H9 (cell line): ENCODE results near the gene SSBP3. TPM values are rescaled to one million over a fixed set of nuclear protein-coding genes. Genes with fewer than 3 reads are reported as not detected.

Source experiments
- DNase-seq: peaks from one replicate; pipeline ENCODE4 v3.0.0-alpha.2; 2017
- H2AFZ ChIP-seq: one replicate; pipeline ENCODE4 v1.6.1; 2013; ENCODE audit warnings: mild to moderate bottlenecking, low read length, control low read depth, moderate library complexity
- H2AK5ac ChIP-seq: 2 replicates; pipeline ENCODE4 v1.6.1; 2013; ENCODE audit warnings: low read length, control low read depth, mixed read lengths; ENCODE audit not compliant: insufficient read length
- H2BK120ac ChIP-seq: one replicate; pipeline ENCODE4 v1.6.1; 2013; ENCODE audit warnings: low read depth, mild to moderate bottlenecking, low read length, control low read depth, inconsistent platforms; ENCODE audit not compliant: poor library complexity, severe bottlenecking
- H2BK12ac ChIP-seq: 2 replicates; pipeline ENCODE4 v1.6.1; 2013; ENCODE audit warnings: low read length, control low read depth, mixed read lengths, low read depth; ENCODE audit not compliant: insufficient read length
- H2BK15ac ChIP-seq: 2 replicates; pipeline ENCODE4 v1.6.1; 2013; ENCODE audit warnings: low read depth, low read length, control low read depth
- H2BK20ac ChIP-seq: one replicate; pipeline ENCODE4 v1.6.1; 2013; ENCODE audit warnings: low read depth, mild to moderate bottlenecking, low read length, control low read depth, inconsistent platforms; ENCODE audit not compliant: poor library complexity, severe bottlenecking
- H2BK5ac ChIP-seq: 2 replicates; pipeline ENCODE4 v1.6.1; 2013; ENCODE audit warnings: low read length, control low read depth, mixed read lengths; ENCODE audit not compliant: insufficient read length
- H3K14ac ChIP-seq: 2 replicates; pipeline ENCODE4 v1.6.1; 2013; ENCODE audit warnings: low read length, control low read depth; ENCODE audit not compliant: insufficient read depth
- H3K18ac ChIP-seq: 2 replicates; pipeline ENCODE4 v1.6.1; 2013; ENCODE audit warnings: low read depth, mild to moderate bottlenecking, mixed read lengths, low read length, control low read depth; ENCODE audit not compliant: insufficient read length
- H3K23ac ChIP-seq: 2 replicates; pipeline ENCODE4 v1.6.1; 2013; ENCODE audit warnings: low read length, control low read depth, mixed read lengths, low read depth; ENCODE audit not compliant: insufficient read length
- H3K23me2 ChIP-seq: 2 replicates; pipeline ENCODE4 v1.6.1; 2013; ENCODE audit warnings: low read depth, mild to moderate bottlenecking, mixed read lengths, low read length, control low read depth; ENCODE audit not compliant: insufficient read length, poor library complexity, severe bottlenecking
- H3K27ac ChIP-seq: 2 replicates; pipeline ENCODE4 v1.5.1; 2013; ENCODE audit warnings: low read length, control low read depth, mixed read lengths, low read depth; ENCODE audit not compliant: insufficient read length
- H3K27me3 ChIP-seq: 2 replicates; pipeline ENCODE4 v1.6.1; 2013; ENCODE audit warnings: low read length, control low read depth, inconsistent platforms; ENCODE audit not compliant: insufficient read depth
- H3K4ac ChIP-seq: 2 replicates; pipeline ENCODE4 v1.6.1; 2013; ENCODE audit warnings: low read depth, mild to moderate bottlenecking, control low read depth, inconsistent platforms, low read length, moderate library complexity
- H3K4me1 ChIP-seq: 2 replicates; pipeline ENCODE4 v1.6.1; 2013; ENCODE audit warnings: low read length, control low read depth, inconsistent platforms; ENCODE audit not compliant: insufficient read depth
- H3K4me2 ChIP-seq: 2 replicates; pipeline ENCODE4 v1.6.1; 2013; ENCODE audit warnings: low read length, control low read depth, mixed read lengths; ENCODE audit not compliant: insufficient read length, insufficient read depth
- H3K56ac ChIP-seq: 2 replicates; pipeline ENCODE4 v1.6.1; 2013; ENCODE audit warnings: low read depth, mild to moderate bottlenecking, mixed read lengths, low read length, control low read depth; ENCODE audit not compliant: insufficient read length
- H3K79me1 ChIP-seq: 2 replicates; pipeline ENCODE4 v1.6.1; 2013; ENCODE audit warnings: low read depth, mild to moderate bottlenecking, moderate library complexity, low read length, control low read depth, inconsistent platforms; ENCODE audit not compliant: insufficient read depth, poor library complexity, severe bottlenecking
- H3K79me2 ChIP-seq: 2 replicates; pipeline ENCODE4 v1.6.1; 2013; ENCODE audit warnings: low read length, control low read depth, inconsistent platforms; ENCODE audit not compliant: insufficient read depth
- H3K9ac ChIP-seq: 2 replicates; pipeline ENCODE4 v1.6.1; 2013; ENCODE audit warnings: low read length, control low read depth, mixed read lengths; ENCODE audit not compliant: insufficient read length; ENCODE audit errors: extremely low read depth
- H3K9me3 ChIP-seq: one replicate; pipeline ENCODE4 v1.6.1; 2013; ENCODE audit warnings: low read depth, low read length, inconsistent platforms; ENCODE audit not compliant: control insufficient read depth
- H3T11ph ChIP-seq: one replicate; pipeline ENCODE4 v1.6.1; 2013; ENCODE audit warnings: mild to moderate bottlenecking, low read length, control low read depth, inconsistent platforms
- H4K20me1 ChIP-seq: one replicate; pipeline ENCODE4 v1.6.1; 2013; ENCODE audit not compliant: control insufficient read depth, insufficient read length, insufficient read depth
- H4K5ac ChIP-seq: 2 replicates; pipeline ENCODE4 v1.6.1; 2013; ENCODE audit warnings: low read depth, mild to moderate bottlenecking, mixed read lengths, low read length, control low read depth; ENCODE audit not compliant: insufficient read length
- H4K8ac ChIP-seq: replicated peaks from 2 replicates; pipeline ENCODE4 v1.6.1; 2013; ENCODE audit warnings: low read length, control low read depth, mixed read lengths, low read depth; ENCODE audit not compliant: insufficient read length
- H4K91ac ChIP-seq: 2 replicates; pipeline ENCODE4 v1.6.1; 2013; ENCODE audit warnings: low read depth, mild to moderate bottlenecking, moderate library complexity, mixed read lengths, low read length, control low read depth; ENCODE audit not compliant: insufficient read length
- H3K27ac Mint-ChIP-seq, 3 experiments: 2 replicates in 2 of 3; 3 replicates in 1 of 3; pipeline ENCODE4 v1.8.0; 2020 to 2021; ENCODE audit warnings: mixed read lengths in 3 of 3, mild to moderate bottlenecking in 1 of 3, moderate library complexity in 1 of 3
- H3K27me3 Mint-ChIP-seq: 2 replicates; pipeline ENCODE4 v1.8.0; 2021; ENCODE audit warnings: low read depth, mild to moderate bottlenecking, moderate library complexity, mixed read lengths
- H3K36me3 Mint-ChIP-seq, 3 experiments: 2 replicates in 2 of 3; 3 replicates in 1 of 3; pipeline ENCODE4 v1.8.0; 2020 to 2021; ENCODE audit warnings: low read depth in 3 of 3, mixed read lengths in 3 of 3; ENCODE audit not compliant: insufficient read depth in 1 of 3
- H3K4me1 Mint-ChIP-seq, 2 experiments: 2 replicates each; pipeline ENCODE4 v1.8.0; 2020; ENCODE audit warnings: mixed read lengths in 2 of 2
- H3K4me3 Mint-ChIP-seq, 2 experiments: 2 replicates in 1 of 2; 3 replicates in 1 of 2; pipeline ENCODE4 v1.8.0; 2020 to 2021; ENCODE audit warnings: mild to moderate bottlenecking in 2 of 2, mixed read lengths in 2 of 2, moderate library complexity in 1 of 2
- H3K9me3 Mint-ChIP-seq, 2 experiments: 2 replicates in 1 of 2; 3 replicates in 1 of 2; pipeline ENCODE4 v1.8.0; 2020; ENCODE audit warnings: mild to moderate bottlenecking in 2 of 2, mixed read lengths in 2 of 2, moderate library complexity in 1 of 2
- CTCF ChIP-seq: fragments of 200-600 bp; sonication (generic); conservative IDR thresholded peaks from 3 replicates; pipeline ENCODE4 v1.8.0; 2021; ENCODE audit warnings: antibody characterized with exemption, mild to moderate bottlenecking
- WGBS: extraction: QIAGEN DNeasy Blood & Tissue Kit; methylation state at CpG from one replicate; pipeline ENCODE4 v1.1.7; 2013; ENCODE audit warnings: missing lambda C conversion rate, low lambda C conversion rate, mixed read lengths; ENCODE audit not compliant: insufficient read length; ENCODE audit errors: extremely low coverage; 5-methylcytosine and 5-hydroxymethylcytosine counted together
- total RNA-seq: library from RNA; stranded (reverse); gene quantifications from 2 replicates; pipeline ENCODE4 v1.2.1, GENCODE V29; 2021

SSBP3 gene
- total RNA-seq, 1 experiment from 2014 or later, result 126 TPM

DNA sequence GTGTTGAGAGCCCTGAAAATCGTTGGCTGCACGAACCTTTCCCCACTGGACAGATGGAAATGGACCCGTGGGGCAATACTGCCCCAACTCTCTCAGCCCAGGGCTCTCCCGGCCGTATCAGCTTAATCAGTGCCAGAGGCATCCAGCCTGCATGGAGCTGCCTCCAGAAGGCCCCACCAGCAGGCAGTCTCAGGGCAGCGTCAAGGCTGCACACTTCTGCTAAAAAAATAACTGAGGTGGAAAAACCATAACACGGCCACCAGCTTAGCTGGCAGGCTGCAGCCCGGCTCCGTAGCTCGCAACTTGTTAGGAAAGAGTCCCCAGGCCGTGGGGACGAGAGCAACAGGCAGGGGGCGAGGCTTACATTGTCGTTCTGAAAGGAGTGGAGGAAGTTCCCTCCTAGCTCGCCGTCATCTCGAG lies 178.3 kb downstream of the SSBP3 start:
- Histone ChIP-seq H3K23me2 (no peaks in the 10 kb centered on the region), H3K4me2 (no peak overlapping the region), H3K27me3 (no peaks in the 10 kb centered on the region), H2AK5ac (no peak overlapping the region), H3K18ac (no peak overlapping the region), H3K14ac (no peak overlapping the region), H4K5ac (no peak overlapping the region), H2BK12ac (no peak overlapping the region), H4K8ac (no peak overlapping the region), H3K27ac (no peak overlapping the region), H2AFZ (no peak overlapping the region), H2BK15ac (no peak overlapping the region), H4K91ac (no peak overlapping the region), H3K4ac (no peak overlapping the region), H3K56ac (no peak overlapping the region), H2BK5ac (no peak overlapping the region), H3T11ph (no peak overlapping the region), H3K23ac (no peak overlapping the region), H3K79me2 (no peaks in the 10 kb centered on the region), H3K79me1 (no peaks in the 10 kb centered on the region), H3K4me1 (no peaks in the 10 kb centered on the region), H3K9ac (no peak overlapping the region), H3K9me3 (no peaks in the 10 kb centered on the region), H2BK120ac (no peak overlapping the region), H2BK20ac (no peak overlapping the region), H4K20me1 (no peaks in the 10 kb centered on the region)
- Mint-ChIP-seq H3K27me3 (no peaks in the 10 kb centered on the region), H3K27ac (peak overlapping the region in 2 of 3 experiments; percentile 44 to 53; a peak in 1 of 7 replicates), H3K4me3 (no peak overlapping the region), H3K9me3 (peaks cover 0 to under 1% of the 10 kb centered on the region in 2 experiments; a peak in 2 of 5 replicates), H3K36me3 (peaks cover 11 to 50% (median 41%) of the 10 kb centered on the region in 3 experiments; a peak in 6 of 7 replicates), H3K4me1 (peaks cover 24 to 32% of the 10 kb centered on the region in 2 experiments)
- WGBS, result no CpG with 5 or more reads among the region's 17 CpGs
- TF ChIP-seq CTCF, result peak; percentile 41; the same call in 2 of the 3 replicates
- no peak for DNase-seq
